AML-193 (cell line): ENCODE results near the gene GDF9.

Experiments
- DNase-seq, 2 experiments: peaks; one replicate each; lab custom pipeline; 2025; lab: John Stamatoyannopoulos, UW

GDF9 gene

GRCh38 chr5:132820162-132820754 lies 46.0 kb downstream of the GDF9 start:
- peak; percentile 80 to 82 for DNase-seq

GRCh38 chr5:132819468-132819867 lies 46.8 kb downstream of the GDF9 start:
- no peak for DNase-seq

- no peak for DNase-seq
These were observed 49.3 kb downstream of the GDF9 start for GRCh38 chr5:132817011-132817410.

- no peak for DNase-seq
These were observed 49.7 kb downstream of the GDF9 start for GRCh38 chr5:132816554-132816953.

- DNase-seq = no peak
These were observed 50.2 kb downstream of the GDF9 start for GRCh38 chr5:132816083-132816482.

GRCh38 chr5:132815454-132815853 lies 50.8 kb downstream of the GDF9 start:
- no peak for DNase-seq

- DNase-seq = no peak
These were observed 51.6 kb downstream of the GDF9 start for GRCh38 chr5:132814503-132815294.

- no peak for DNase-seq
These were observed 52.4 kb downstream of the GDF9 start for GRCh38 chr5:132813599-132814502.

GRCh38 chr5:132812781-132813598 lies 53.3 kb downstream of the GDF9 start, which contains the start of gene SOWAHA:
Gene SOWAHA (plus strand): TSS chr5:132813302. CDS start chr5:132813622, 320 bp downstream.
- DNase-seq = no peak

GRCh38 chr5:132812123-132812765 lies 54.0 kb downstream of the GDF9 start:
- no peak for DNase-seq
